ENCODE data around the gene C10orf62. TPM values are rescaled to one million over a fixed set of nuclear protein-coding genes. Genes with fewer than 3 reads are reported as not detected.
"Not testable (repeated sequence)": the region's sequence is repeated elsewhere in the genome, so short reads cannot be mapped to it uniquely, and the experiment has no call there.

The C10orf62 gene, protein sequence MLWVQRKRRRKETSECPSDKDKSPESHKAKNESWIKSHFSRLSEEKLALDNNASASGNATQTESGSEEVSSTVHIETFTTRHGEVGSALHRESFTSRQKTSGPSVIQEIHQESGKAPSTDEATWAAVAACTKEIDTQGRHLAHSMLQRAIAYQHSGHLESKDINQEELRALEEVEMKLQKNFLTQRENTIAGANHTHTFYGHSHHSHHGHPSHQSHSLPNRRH
- 0.51 TPM for total RNA-seq
- long read RNA-seq: 0 reads

DNA sequence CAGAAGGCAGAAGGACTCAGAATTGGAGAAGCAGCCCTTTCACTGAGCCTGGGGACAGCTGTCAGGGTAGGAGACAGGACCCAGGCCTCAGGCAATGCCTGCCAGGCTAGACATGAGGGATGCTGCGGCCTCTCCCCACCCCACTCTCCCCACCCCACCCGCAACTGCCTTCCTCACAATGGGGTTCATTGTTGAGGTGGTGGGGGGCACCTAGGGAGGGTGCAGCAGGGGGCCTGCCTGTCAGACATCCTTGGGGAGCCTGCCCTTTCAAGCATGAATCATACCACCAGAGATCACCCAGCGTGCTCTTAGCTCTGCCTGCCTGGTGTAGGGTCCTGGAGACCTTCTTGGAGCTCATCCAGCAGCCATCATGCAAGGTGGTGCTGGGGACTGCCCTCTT is at the start of gene C10orf62:
C10orf62 (plus strand) TSS at position 243 of the 400 bp plus-strand sequence. CDS start 177 bp downstream, outside the sequence.
- intact Hi-C loops (cut with DNase I): no loop called here
- DNase-seq (ENCODE audit: low spot score): no peak

DNA sequence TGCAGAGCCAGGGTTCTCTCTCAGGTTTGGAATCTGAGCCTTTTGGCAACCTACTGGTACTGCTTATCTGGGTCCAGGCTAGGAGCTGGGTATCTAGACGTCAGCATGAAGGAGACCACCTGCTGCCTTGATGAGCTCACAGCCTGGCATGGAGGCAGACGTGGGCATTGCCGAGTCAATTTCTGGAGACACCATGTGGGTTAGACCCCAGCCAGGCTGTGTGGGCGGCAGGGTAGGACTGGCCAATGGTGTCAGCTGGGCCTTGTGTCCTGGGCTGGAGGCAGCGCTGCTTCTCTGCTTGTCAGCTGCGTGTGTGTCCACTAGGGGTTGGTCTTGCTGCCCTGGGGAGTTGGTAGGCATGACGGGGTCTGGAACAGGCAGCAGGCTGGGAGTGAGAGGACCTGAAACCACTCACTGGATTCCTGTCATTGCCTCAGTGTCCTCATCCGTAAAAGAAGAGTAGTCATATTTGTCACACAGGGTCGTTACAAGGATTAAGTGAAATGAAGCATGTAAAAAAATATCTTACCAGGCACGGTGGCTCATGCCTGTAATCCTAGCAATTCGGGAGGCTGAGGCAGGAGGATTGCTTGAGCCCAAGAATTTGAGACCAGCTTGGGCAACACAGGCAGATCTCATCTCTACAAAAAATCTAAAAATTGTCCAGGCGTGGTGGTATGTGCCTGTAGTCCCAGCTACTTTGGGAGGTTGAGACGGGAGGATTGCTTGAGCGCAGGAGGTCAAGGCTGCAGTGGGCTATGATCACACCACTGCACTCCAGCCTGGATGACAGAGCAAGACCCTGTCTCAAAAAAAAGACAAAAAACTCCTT is 48.6 kb upstream of the C10orf62 start:
- peak; percentile 67 for DNase-seq (ENCODE audit: low spot score)
- intact Hi-C loops (cut with DNase I): no loop called here

DNA sequence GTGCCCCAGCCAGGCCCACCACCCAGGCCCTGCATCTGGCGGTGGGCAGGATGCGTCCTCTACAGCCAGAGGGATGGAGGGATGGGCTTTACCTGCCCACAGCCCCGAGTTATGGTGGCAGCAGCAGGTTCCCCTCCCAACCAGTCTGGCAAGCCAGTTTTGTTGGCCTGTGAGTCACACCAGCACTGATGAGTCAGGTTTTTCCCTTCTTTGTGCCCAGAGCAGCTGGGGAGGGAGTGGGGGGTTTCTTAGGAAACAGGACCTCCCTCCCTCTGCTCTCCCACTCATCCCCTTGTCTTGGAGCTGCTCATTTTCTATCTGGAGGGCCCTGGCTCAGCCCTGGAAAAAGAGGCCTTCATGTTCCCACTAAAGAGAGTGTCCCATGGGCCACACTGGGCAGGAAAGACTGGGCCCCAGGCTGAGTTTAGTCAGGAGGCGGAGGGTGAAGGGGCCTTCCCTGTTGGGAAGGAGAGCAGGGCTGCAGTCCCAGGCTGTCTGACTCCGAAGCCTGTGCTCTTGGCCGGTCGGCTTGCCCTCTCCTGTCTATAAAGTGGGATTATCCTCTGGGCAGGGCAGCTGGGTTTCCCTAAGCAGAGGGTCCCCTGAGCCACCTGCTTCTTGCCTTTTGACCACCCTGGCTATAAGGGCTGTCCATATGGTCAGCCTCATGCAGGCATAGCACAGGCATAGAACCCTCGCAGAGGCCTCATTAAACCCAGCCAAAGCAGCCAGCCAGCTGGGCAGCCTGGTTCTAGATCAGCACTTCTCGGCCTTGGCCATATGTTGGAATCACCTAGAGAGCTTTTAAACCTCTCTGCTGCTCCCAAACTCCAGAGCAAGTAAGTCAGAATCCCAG is 47.1 kb upstream of the C10orf62 start:
- intact Hi-C loops (cut with DNase I): loop anchor here (2.0 kb wide), 1 partner anchor 44 kb away; the partner anchor contains the start of genes MMS19 and UBTD1
- peak; percentile 83 for DNase-seq (ENCODE audit: low spot score)

DNA sequence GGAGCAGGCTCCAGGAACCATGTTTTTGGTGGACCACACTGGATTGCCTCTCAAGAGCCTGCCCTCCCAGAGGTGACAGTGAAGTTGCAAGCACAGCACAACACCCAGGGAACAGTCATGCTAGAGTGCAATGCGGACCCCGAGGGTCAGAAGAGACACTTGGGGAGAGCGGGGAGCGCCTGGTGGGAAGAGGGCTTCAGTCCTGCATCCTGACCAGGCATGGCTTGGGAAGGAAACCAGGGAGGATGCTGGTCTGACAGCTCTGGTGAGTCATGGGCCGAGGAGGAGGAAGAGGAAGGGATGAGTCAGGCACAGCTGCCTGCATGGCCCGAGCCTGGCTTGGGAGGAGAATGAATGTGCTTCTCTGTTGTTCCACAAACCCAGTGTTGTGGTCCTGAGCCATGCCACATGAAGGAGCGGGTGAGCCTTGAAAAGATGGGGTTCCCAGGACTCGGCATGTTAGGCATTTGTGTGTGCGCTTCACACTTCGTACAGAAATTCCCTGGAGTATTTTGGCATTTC is 46.4 kb upstream of the C10orf62 start:
- intact Hi-C loops (cut with DNase I): loop anchor here (2.0 kb wide), 1 partner anchor 44 kb away; the partner anchor contains the start of genes MMS19 and UBTD1
- DNase-seq (ENCODE audit: low spot score): peak; percentile 94

DNA sequence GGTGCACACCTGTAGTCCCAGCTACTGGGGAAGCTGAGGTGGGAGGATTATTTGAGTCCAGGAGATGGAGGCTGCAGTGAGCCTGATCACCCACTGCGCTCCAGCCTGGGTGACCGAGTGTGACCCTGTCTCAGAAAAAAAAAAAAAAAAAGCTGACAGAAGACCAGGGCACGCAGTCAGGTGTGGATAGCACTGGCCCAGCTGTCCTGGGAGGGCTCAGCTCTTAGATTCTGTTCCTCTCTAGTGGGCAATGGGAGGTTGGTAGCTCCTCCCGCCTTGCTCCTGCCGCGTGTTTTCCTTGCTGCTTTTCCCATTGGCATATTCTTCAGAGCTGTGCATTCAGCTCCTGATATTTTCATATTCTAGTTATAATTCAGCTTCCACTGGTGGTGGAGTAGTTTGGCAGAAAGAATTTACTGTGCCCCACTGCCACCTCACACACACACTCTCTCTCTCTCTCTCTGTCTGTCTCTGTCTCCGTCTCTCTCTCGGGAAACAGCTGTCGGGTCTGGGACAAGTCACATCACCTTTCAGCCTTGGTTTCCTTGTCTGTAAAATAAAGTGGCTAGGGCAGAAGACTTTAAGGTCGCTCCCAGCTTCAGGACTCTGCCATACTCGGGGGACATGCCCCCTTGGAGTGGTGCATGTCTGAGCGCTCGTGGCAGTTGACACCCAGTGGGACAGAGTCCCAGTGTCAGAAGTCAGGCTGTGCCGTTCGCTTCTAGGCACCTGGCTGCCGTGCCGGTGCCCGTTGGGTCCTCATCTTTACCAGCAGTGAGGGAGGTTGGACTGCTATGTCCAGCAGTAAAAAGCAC is 42.9 kb upstream of the C10orf62 start:
- peak; percentile 41 for DNase-seq (ENCODE audit: low spot score)
- intact Hi-C loops (cut with DNase I): no loop called here

DNA sequence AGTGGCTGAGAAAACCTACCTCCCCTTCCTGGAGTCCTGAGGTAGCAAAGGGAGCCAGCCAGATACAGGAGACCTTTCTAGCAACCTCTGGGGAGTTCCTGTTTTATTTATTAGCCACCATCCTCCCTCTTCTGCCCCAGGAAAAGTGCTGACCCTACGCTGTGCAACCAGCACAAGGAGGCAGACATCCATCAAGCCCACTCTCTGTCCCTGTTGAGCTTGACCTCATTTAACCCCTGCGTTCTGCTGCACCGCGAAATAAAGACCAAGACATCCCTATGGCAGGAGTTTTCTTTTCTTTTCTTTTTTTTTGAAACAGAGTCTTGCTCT is 42.3 kb upstream of the C10orf62 start:
- no peak for DNase-seq (ENCODE audit: low spot score)
- intact Hi-C loops (cut with DNase I): no loop called here

DNA sequence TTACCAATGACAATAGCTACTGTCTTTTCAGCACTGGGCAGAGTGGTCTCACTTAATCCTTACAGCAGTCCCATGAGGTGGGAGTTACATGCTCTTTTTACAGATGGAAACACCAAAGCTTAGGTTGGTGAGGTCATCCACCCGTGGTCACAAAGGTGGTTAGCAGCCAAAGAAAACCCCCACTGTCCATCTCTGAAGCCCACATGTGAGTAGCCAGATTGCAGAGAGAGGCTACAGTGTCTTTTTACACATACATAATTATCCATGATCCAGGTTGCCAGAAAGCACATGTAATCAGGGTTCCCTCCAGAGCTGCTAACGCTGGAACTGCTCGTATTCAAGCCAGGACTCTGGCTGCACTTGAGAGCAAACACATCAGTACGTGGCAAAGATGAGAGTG is 41.6 kb upstream of the C10orf62 start:
- intact Hi-C loops (cut with DNase I): no loop called here
- DNase-seq (ENCODE audit: low spot score): peak; percentile 72

DNA sequence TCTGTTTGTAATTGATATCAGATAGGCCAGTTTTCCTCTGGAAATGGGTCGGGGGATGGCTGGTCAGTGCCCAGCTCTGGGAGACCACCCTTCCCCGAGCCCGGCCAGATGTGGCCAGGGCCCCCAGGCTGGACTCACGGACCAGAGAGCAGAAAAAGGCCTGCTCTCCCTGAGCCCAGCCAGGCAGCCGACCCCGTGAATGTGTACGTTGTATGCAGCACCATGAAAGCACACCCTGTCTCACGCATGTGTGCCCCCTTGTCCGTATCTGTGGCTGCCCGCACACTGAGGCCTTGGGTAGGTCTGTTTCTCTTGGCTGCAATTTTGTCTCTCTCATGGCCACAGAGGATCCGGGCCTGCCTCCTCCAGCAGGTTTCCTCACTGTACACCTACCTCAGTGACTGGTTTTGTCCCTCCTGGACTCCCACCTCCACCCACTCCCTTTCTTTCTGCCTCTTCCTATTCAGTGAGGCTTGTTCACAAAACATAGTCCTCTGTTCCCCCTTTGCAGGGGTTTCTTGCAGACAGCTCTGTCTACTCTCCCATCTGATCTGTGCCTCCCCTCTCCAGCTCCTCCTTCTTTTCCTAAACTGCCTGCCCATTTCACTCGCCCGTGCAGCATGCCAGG is 40.6 kb upstream of the C10orf62 start:
- intact Hi-C loops (cut with DNase I): no loop called here
- peak; percentile 50 for DNase-seq (ENCODE audit: low spot score)

DNA sequence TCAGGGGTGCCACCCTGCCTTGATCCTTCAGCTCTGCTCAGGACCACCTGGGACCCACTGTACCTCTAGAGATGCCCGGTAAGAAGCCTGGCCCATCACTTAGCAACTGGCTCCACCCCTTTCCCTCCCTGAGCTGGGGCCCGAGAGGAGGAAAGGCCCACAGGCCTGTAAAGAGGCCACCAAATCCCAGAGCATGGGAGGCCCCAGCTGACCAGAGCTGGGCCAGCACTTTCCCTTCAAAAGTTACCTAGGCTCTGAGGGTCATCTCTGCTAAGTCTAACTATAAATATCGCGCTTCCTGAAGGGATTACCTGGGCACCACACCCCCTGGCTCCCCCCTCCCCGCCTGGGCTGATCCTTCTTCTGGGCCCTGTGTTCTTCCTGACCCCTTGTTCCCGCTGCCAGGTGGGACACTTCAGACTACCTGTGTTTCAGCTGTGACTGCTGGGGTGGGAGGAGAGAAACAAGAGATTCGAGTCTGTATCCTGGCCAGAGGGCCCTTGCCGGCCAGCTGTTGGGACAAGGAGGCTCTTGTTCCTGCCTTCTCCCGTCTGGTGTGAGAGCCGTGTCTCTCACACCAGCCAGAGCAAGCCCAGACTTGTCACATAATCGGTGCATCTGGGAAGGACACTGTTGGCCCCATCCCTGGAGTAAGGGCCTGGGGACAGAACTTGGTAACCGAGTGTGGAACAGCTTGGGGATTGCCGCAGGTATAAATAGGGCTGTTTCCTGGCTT is 39.8 kb upstream of the C10orf62 start:
- DNase-seq (ENCODE audit: low spot score): peak; percentile 71
- intact Hi-C loops (cut with DNase I): loop anchor here (10.0 kb wide), 1 partner anchor 145 kb away; the partner anchor contains the start of gene RRP12

DNA sequence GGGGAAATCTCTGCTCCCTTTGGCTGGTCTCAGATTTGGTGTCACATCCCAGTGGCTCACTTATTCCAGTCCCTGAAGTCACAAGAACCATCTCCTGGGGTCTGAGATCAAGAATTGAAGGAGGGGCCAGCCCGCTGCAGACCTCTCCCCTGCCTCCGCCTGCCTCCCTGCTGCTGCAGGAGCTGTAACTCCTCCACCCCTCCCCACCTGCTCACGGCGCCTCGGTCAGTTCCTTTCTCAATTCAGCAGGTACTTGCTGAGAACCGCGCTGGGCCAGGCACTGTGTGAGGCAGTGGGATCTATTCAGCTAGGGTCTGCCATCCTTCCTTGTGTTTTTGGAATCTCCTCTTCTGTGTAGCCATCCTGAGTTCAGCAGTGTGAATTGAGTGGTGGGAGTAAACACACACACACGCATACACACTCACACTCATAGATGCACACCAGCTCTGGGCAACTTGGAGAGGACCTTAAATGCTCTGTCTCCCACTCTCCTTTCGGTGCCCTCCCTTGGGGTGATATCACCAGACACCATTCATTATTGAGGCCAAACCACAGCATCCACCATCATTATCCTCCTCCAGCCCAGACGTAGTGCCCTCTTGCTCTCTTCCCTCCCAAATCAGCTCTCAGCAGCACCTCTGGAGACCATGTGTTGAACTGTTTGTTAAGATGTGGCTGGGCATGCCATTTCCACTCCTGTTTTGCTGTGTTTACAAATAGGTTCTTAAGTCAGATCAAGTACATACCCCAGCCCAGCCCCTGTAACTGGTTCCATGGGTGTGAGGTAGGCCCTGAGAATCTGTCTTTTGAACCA is 39.0 kb upstream of the C10orf62 start:
- DNase-seq (ENCODE audit: low spot score): peak; percentile 44
- intact Hi-C loops (cut with DNase I): loop anchor here (10.0 kb wide), 1 partner anchor 146 kb away; the partner anchor contains the start of gene RRP12

DNA sequence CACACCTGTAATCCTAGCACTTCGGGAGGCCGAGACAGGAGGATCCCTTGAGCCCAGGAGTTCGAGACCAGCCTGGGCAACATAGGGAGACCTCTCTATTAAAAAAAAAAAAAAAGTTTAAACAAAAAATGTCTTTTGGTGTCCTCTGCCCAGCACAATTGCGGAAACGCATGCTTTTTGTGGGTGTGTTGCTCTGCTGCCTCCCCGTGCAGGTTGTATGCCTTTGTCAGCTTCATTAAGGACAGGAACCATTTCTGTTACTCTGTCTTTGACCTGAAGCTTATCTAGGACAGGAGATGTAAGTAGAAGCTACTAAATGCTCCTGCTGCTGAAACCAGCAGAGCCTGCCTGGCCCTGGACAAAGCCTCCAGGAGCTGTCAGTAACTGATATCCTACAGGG is 38.2 kb upstream of the C10orf62 start:
- intact Hi-C loops (cut with DNase I): loop anchor here (10.0 kb wide), 1 partner anchor 146 kb away; the partner anchor contains the start of gene RRP12
- DNase-seq (ENCODE audit: low spot score): peak; percentile 54

DNA sequence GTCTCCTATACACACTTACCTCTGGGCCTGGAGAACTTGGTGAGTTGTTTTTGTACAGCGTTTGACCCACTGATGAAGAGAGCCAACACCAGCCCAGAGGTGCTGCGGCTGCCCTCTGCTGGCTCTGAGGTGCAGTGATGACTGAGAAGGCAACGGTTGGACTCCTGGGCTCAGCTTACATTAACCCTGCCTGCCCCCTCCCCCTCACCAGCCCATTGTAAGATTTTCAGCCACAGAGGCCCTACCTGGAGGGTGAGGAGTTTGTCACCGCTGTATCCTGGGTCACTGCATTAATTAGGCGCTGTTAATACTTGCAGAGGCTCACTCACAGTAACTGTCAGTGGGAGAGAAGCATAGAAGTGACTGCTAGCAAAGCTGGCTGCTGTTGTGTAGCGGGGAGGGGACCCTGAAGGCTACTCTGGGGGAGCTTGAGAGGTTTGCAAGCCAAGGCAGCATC is 35.9 kb upstream of the C10orf62 start:
- peak; percentile 86 for DNase-seq (ENCODE audit: low spot score)
- intact Hi-C loops (cut with DNase I): loop anchor here (2.0 to 10.0 kb wide), 2 partner anchors 91 to 149 kb away; partner anchors contain the start of gene RRP12

DNA sequence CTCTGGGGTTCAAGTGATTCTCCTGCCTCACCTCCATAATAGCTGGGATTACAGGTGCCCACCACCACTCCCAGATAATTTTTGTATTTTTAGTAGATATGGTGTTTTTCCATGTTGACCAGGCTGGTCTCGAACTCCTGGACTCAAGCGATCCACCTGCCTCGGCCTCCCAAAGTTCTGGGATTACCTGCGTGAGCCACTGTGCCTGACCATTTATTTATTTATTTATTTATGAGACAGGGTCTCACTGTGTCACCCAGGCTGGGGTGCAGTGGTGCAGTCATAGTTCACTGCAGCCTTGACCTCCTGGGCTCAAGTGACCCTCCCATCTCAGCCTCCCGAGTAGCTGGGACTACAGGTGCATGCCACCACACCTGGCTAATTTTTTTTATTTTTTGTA is 35.2 kb upstream of the C10orf62 start:
- intact Hi-C loops (cut with DNase I): loop anchor here (2.0 to 10.0 kb wide), 2 partner anchors 92 to 150 kb away; partner anchors contain the start of gene RRP12

DNA sequence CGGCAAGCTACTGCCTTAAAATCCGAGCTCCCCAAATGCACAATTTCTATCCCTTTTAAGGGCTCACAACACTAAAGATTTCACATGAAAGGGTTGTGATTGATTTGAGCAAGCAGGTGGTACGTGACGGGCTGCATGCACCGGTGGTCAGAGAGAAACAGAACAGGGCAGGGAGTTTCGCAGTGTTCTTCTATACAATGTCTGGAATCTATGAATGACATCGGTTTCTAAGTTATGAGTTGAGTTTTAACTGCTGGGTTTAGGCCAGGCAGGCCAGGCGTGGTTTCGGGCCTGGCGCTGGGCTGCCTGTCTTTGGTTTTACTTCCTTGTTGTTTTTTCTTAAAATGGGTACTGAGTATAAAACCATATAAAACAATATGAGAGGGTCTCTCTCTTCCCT is 34.0 kb upstream of the C10orf62 start:
- DNase-seq (ENCODE audit: low spot score): not testable (repeated sequence)

More for the DNA sequence above, 35.2 kb upstream of the C10orf62 start:
- peak; percentile 38 for DNase-seq (ENCODE audit: low spot score)

DNA sequence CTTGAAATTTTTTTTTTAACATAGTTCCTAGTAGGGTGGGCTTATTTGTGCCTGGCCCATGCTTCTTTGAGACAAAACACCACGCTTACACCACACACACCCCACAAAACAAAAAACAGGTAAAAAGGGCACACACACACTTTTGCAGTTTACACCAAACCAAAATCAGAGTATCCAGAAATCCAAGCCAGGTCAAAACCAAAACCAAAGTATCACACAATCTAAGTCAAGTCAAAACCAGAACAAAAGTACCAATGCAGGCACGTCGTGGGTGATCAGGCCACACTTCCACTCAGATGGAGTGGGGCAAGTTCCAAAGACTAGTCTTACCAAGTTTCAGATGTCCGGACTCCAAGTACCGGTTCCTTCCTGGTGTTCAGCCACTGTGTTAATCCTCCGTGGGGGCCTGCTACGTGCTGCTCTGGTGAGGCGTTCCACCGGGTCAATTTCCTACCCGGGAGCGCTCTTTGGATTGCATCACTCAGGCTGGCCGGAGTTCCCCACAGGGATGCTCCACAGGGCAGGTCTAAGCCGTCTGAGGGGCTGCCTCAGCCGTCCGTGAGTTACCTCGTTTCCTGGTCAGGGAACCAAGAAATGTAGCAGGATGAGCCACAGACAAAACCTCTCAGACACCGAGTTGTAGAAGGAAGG is 28.7 kb upstream of the C10orf62 start:
- intact Hi-C loops (cut with DNase I): not testable (repeated sequence)
- DNase-seq (ENCODE audit: low spot score): peak; percentile 70

More for the DNA sequence above, 34.0 kb upstream of the C10orf62 start:
- intact Hi-C loops (cut with DNase I): loop anchor here (2.0 to 10.0 kb wide), 2 partner anchors 93 to 151 kb away; partner anchors contain the start of gene RRP12
